ENCODE data around the gene TAS2R30. TPM values are rescaled to one million over a fixed set of nuclear protein-coding genes. Genes with fewer than 3 reads are reported as not detected.

The TAS2R30 gene
- total RNA-seq, 1 donor from 2014 or later, result 1.7 TPM

GRCh38 chr12:11089246-11089645, 45.2 kb downstream of the TAS2R30 start:
- no peak overlapping the region for H3K27ac Mint-ChIP-seq (ENCODE audit: unreplicated experiment)
- Histone ChIP-seq H3K79me2 (ENCODE audit: insufficient read depth, low read length) (peaks cover 6% of the 10 kb centered on the region), H3K9ac (ENCODE audit: low read length) (no peak overlapping the region), H3K27me3 (ENCODE audit: insufficient read depth, low read length) (no peaks in the 10 kb centered on the region), H3K9me3 (ENCODE audit: insufficient read depth, low read depth, low read length) (no peaks in the 10 kb centered on the region), H3K36me3 (ENCODE audit: insufficient read depth, low read length) (no peaks in the 10 kb centered on the region), H3K4me1 (ENCODE audit: insufficient read depth, low read length) (no peaks in the 10 kb centered on the region), H3K4me2 (ENCODE audit: low read length) (no peak overlapping the region), H2AFZ (ENCODE audit: low read depth, low read length) (no peak overlapping the region), H3K27ac (ENCODE audit: low read depth, low read length) (no peak overlapping the region), H4K20me1 (ENCODE audit: insufficient read depth, low read length) (peaks cover 7% of the 10 kb centered on the region), H3K4me3 (ENCODE audit: insufficient read depth, low read depth, low read length) (no peak overlapping the region)
- H3K9me3 Mint-ChIP-seq (ENCODE audit: unreplicated experiment), result no peaks in the 10 kb centered on the region
- peaks cover 2% of the 10 kb centered on the region for H3K36me3 Mint-ChIP-seq (ENCODE audit: low read depth, unreplicated experiment)
- FAIRE-seq, result no peak
- no peaks in the 10 kb centered on the region for H3K27me3 Mint-ChIP-seq (ENCODE audit: low read depth, unreplicated experiment)
- DNase-seq (ENCODE audit: low read depth), result no peak
- no peaks in the 10 kb centered on the region for H3K4me1 Mint-ChIP-seq (ENCODE audit: low read depth, unreplicated experiment)
- TF ChIP-seq EZH2 (IDR thresholded peaks at IDR 0.05; ENCODE audit: insufficient read depth, low read length) (no peak), CTCF (IDR thresholded peaks at IDR 0.05; ENCODE audit: insufficient read depth, low read depth, low read length) (no peak)
- no peak overlapping the region for H3K4me3 Mint-ChIP-seq (ENCODE audit: unreplicated experiment)

GRCh38 chr12:11085419-11085818, 49.0 kb downstream of the TAS2R30 start:
- Histone ChIP-seq H3K4me3 (ENCODE audit: insufficient read depth, low read depth, low read length) (no peak overlapping the region), H3K9me3 (ENCODE audit: insufficient read depth, low read depth, low read length) (no peaks in the 10 kb centered on the region), H3K36me3 (ENCODE audit: insufficient read depth, low read length) (no peaks in the 10 kb centered on the region), H3K4me1 (ENCODE audit: insufficient read depth, low read length) (no peaks in the 10 kb centered on the region), H3K79me2 (ENCODE audit: insufficient read depth, low read length) (peaks cover 6% of the 10 kb centered on the region), H3K27me3 (ENCODE audit: insufficient read depth, low read length) (no peaks in the 10 kb centered on the region), H3K27ac (ENCODE audit: low read depth, low read length) (no peak overlapping the region), H3K9ac (ENCODE audit: low read length) (no peak overlapping the region), H4K20me1 (ENCODE audit: insufficient read depth, low read length) (peaks cover 5% of the 10 kb centered on the region), H3K4me2 (ENCODE audit: low read length) (no peak overlapping the region), H2AFZ (ENCODE audit: low read depth, low read length) (no peak overlapping the region)
- TF ChIP-seq EZH2 (IDR thresholded peaks at IDR 0.05; ENCODE audit: insufficient read depth, low read length) (no peak), CTCF (IDR thresholded peaks at IDR 0.05; ENCODE audit: insufficient read depth, low read depth, low read length) (no peak)
- Mint-ChIP-seq H3K9me3 (ENCODE audit: unreplicated experiment) (peaks cover 6% of the 10 kb centered on the region), H3K4me1 (ENCODE audit: low read depth, unreplicated experiment) (no peaks in the 10 kb centered on the region), H3K4me3 (ENCODE audit: unreplicated experiment) (no peak overlapping the region), H3K27ac (ENCODE audit: unreplicated experiment) (no peak overlapping the region), H3K36me3 (ENCODE audit: low read depth, unreplicated experiment) (peaks cover 2% of the 10 kb centered on the region), H3K27me3 (ENCODE audit: low read depth, unreplicated experiment) (no peaks in the 10 kb centered on the region)
- no peak for DNase-seq (ENCODE audit: low read depth)
- FAIRE-seq, result no peak

Other genes with a start within 250 kb of the TAS2R30 start
- gene TAS2R13, start 225.1 kb downstream of the TAS2R30 start, total RNA-seq, result 0.34 and 0.43 TPM in 2 replicates
- gene PRH2, start 205.4 kb downstream of the TAS2R30 start, total RNA-seq, result not detected in 2 replicates
- gene TAS2R14, start 195.4 kb downstream of the TAS2R30 start, total RNA-seq, result 1.7 and 2.0 TPM in 2 replicates
- gene TAS2R50, start 147.7 kb downstream of the TAS2R30 start, total RNA-seq, result 0.60 and 1.2 TPM in 2 replicates
- gene TAS2R20, start 136.3 kb downstream of the TAS2R30 start, total RNA-seq, result 0.57 and 0.99 TPM in 2 replicates
- gene TAS2R19, start 112.0 kb downstream of the TAS2R30 start, total RNA-seq, result 2.2 and 3.1 TPM in 2 replicates
- 2.2 TPM in 2 replicates for gene TAS2R31, start 103.2 kb downstream of the TAS2R30 start, total RNA-seq
- 0.57 and 0.96 TPM in 2 replicates for gene TAS2R46, start 72.3 kb downstream of the TAS2R30 start, total RNA-seq
- 0.52 and 0.58 TPM in 2 replicates for gene TAS2R43, start 42.3 kb downstream of the TAS2R30 start, total RNA-seq
- gene SMIM10L1, start 36.5 kb upstream of the TAS2R30 start, total RNA-seq, result 16.3 and 16.6 TPM in 2 replicates
- gene TAS2R42, start 52.3 kb upstream of the TAS2R30 start, total RNA-seq, result not detected in 2 replicates
- not detected in 2 replicates for gene PRB3, start 135.1 kb upstream of the TAS2R30 start, total RNA-seq
- gene PRB4, start 175.8 kb upstream of the TAS2R30 start, total RNA-seq, result not detected in 2 replicates

All from astrocyte (in vitro differentiated cells and primary cell).